OCI-M1 (cell line): Measurements from ENCODE around the gene ORC6.
"Not testable (repeated sequence)": the region's sequence is repeated elsewhere in the genome, so short reads cannot be mapped to it uniquely, and the experiment has no call there.

Experiments
- DNase-seq: peaks from one replicate; lab custom pipeline; 2025; lab: John Stamatoyannopoulos, UW

Gene ORC6, protein sequence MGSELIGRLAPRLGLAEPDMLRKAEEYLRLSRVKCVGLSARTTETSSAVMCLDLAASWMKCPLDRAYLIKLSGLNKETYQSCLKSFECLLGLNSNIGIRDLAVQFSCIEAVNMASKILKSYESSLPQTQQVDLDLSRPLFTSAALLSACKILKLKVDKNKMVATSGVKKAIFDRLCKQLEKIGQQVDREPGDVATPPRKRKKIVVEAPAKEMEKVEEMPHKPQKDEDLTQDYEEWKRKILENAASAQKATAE

DNA sequence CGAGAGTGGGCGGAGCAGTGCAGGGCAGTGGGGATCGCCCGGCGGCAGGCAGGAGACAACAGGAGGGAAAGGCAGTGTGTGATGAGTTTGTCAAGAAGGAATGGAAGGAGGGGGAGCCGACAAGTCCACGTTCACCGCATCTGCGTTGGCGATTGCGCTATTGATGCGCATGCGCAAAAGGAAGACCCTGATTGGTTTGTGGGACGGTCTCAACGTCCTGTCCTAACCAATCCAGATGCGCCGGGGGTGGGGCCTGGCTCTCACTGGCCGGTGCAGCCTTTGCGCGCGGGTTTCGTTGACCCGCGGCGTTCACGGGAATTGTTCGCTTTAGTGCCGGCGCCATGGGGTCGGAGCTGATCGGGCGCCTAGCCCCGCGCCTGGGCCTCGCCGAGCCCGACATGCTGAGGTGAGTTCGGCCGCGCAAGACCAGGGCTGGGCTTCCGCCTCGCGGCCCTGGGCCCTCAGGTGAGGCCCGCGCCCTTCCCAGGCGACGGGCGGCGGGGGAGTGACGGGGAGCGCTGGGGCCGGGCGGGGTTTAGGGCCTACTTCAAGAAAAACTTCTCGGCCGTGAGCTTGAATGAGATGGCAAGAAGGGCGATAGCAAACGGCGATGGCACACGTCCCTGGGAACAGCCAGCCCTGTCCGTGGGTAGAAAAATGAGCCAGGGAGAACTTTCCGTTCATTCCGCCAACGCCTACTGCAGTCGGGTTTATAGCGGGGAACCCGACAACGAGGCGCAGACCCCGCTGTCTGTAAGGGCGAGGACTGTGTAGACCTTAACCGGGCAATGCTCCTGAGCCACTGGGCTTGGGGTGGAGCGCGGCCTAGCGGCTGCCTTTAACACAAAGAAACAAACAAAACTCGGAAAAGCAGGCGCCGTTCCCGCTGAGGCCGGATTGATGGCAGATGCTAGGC lies at the start of gene ORC6:
ORC6 (plus strand) TSS at position 295 of the 916 bp plus-strand sequence; CDS start at position 342, 47 bp downstream.
- DNase-seq, result peak; percentile 97

DNA sequence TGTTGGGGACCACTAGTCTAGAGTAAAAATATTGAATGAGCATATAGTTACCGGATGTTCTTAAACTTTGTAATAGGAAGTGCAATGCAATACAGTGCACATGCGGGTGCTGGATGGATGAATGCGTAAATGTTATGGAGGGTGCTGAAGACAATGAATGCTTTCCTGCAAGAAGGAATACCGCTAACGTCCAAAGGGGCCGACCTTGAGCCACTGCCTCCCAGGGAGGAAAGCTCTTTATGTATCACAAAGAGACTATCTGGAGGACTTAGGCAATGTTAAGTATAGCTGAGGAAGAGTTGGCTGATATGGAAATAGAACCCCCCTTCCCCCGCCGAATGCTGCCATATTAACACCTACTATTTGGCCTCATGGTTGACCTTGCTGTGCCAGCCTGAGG lies 40.8 kb upstream of the ORC6 start:
- no peak for DNase-seq

DNA sequence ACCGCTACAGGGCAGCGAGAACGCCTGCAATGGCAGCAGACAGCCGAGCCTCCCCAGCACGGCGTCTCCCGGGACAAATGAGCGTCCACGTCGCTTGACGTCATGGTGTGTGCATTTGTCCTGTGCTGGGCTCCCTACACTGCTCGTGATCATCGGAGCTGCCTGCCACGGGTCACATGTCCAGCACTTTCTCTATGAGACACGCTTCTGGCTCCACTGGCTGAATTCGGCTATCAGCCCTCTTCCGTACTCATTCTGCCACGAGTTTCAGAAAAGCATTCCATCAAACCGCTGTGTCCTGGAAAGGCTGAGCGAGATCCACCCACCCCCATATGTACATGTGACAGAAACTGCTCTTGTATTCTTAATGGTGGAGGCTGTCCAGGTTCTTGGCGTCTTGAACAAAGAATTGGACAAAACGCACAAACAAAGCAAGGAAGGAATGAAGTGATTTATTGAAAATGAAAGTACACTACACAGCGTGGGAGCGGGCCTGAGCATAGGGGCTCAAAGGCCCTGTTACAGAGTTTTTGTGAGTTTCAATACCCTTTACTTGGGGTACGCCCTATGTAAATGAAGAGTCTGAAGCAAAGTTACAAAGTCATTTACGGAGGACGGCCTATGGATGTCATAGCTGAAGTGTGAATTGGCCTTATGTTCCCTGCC lies 39.7 kb upstream of the ORC6 start:
- DNase-seq, result no peak

DNA sequence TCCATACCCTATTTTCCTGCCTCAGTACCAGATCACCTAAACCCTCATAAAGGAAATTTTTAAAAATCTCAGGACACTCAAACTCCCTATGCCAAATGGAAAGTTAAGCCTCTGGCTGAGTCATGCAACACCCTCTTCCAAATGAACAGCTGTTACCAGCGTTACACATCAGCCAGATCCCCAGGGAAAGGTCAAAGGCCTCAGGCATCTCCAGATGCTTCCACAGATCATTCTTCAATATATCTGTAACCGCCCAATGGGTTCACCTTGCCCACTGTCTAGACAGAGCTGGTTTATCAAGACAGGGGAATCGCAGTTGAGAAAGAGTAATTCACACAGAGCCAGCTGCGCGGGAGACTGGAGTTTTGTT lies 39.2 kb upstream of the ORC6 start:
- no peak for DNase-seq

DNA sequence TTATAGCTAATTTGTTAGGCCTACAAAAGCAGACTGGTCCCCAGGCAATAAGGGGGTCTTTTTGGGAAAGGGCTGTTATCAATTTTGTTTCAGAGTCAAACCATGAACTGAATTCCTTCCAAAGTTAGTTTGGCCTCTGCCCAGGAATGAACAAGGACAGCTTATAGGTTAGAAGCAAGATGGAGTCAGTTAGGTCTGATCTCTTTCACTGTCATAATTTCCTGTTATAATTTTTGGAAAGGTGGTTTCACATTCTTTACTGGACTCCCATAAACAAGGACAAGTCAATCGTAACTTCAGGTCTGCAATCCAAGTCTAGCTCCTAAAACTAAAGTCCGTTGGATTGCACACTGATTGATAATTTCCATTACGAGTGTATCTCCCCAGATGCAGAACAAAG lies 38.2 kb upstream of the ORC6 start:
- no peak for DNase-seq

DNA sequence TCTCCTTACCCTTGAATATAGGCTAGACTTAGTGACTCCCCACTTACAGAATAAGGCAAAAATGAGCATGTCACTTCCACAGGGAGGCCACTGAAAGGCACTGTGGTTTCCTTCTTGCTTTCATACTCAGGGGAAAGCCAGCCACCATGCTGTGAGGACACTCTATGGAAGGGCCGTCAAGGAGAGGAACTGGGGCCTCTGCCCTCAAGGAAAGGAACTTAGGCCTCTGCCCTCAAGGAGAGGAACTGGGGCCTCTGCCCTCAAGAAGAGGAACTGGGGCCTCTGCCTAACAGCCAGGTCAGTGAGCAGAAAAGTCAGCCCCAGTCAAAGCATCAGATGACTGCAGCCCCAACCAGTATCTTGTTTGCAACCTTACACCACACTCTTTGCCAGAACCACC lies 30.5 kb upstream of the ORC6 start:
- peak; percentile 89 for DNase-seq

DNA sequence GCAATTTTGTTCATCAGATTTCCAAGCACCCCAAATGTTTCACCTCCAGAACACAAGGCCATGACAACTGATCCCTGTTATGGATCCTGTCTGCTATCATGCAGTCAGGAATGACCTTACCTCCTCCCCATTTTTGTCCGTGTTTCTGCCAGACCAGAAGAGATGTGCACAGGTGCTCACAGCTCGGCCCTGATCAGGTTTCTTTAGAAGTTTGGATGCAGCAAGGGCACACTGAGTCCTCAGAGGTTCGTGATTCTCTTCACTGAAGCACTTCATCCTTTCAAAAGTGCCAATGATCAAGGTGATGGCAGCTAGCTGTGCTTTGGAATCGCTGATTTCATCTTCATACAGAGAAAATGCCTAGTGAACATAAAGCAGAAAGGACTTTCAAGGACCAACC lies 27.3 kb upstream of the ORC6 start:
- no peak for DNase-seq

DNA sequence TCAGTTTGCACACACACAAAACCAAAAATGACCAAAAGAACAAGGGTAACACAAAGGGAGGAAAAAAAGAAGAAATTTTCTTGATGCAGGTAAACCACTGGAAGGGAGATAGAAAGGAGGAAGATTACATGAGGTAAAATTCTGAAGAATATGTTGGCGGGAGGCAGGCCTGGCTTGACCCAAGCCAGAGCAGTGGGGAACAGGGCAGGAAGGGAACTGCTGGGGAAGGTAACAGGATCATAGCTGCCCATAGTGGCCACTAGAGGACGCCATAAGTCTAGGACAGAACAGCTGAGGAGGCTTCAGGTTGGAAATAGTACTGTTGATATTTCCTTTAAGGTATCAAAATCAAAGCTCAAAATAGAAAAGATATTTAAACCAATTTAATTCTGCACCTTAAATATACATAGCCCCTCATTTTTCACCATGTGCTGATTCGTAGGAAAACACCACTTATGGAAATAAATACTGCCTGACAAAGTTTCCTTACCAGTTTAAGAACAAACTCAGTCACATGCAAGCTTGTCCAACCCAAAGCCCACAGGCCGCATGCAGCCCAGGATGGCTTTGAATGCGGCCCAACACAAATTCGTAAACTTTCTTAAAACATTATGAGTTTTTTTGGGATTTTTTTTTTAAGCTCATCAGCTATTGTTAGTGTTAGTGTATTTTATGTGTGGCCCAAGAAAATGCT lies 16.0 kb upstream of the ORC6 start:
- DNase-seq, result peak; percentile 65

DNA sequence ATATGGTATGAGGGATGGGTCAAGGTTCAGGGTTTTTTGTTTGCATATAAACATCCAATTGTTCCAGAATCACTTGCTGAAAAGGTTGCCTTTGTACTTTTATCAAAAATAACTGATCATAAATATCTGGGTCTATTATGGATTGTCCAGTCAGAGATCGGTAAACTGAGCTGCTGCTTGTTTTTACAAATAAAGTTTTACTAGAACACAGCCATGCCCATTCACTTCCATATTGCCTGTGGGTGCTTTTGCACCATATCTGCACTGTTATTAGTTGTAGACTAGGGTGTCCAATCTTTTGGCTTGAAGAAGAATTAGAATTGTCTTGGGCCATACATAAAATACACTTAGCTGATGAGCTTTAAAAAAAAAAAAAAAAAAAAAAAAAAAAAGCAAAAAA lies 11.5 kb upstream of the ORC6 start:
- not testable (repeated sequence) for DNase-seq

DNA sequence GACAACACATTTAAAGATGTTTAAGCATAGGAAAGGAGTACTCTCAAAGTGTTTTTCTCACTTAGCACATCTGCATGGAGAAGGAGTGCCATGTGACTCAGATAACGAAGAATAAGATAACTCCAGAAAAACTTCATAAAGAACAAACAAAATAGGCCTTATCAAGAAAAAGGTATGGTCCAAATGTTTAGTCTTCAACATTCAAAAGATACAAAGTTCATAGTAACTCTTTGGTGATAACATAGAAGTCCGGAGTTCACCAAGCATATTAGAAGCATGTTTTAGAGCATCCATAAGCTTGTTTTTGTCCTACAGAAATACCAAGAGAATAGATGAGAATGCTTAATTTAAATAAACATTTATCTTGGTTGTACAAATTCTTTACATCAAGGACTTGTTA lies 7.6 kb upstream of the ORC6 start:
- not testable (repeated sequence) for DNase-seq

DNA sequence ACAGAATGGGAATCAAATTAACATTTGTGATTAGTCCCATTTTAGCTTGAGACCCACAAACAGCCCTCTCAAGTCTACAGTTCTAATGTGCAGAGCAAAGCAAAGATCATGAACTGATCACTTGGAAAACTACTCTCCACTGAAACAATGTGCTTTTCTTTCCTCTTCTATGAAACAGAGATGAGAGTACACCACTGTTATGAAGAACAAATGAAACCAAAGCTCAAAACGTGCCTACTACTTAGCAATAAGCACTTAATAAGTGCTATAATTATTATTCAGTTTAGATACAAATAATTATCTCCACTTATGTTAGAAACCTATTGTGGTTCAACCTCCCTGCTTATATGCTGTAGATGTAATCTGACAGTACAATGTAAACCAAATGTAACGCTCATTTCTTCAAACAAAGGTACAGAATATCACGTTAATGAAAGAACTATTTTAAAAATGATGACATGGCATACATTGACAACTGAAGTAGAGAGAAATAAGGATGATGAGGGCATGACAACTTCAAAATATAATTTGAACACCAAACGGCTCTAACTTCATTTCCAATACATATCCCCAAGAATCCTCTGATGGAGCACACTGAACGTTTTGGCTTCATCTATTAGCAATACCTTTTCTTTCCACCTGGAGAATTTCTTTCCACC lies 2.5 kb upstream of the ORC6 start:
- DNase-seq, result no peak

DNA sequence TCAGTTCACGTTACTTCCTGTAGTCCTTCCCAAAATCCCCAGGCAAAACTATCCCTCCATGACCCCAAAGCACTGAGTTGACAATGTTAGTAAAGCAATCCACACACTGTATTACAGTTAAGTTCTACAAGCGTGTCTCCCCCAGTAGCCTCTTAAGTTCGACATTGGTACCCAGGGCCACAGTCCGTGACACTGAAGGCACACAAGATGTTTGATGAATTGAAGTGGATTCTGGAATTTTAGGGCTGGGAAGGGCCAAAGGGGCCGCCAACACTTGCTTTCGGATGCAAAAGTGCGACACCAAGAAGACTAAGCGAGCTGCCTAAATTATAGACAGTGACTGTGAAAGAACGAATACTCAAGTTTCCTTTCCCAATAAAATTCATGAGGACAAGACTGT lies 2.0 kb upstream of the ORC6 start:
- DNase-seq, result no peak

DNA sequence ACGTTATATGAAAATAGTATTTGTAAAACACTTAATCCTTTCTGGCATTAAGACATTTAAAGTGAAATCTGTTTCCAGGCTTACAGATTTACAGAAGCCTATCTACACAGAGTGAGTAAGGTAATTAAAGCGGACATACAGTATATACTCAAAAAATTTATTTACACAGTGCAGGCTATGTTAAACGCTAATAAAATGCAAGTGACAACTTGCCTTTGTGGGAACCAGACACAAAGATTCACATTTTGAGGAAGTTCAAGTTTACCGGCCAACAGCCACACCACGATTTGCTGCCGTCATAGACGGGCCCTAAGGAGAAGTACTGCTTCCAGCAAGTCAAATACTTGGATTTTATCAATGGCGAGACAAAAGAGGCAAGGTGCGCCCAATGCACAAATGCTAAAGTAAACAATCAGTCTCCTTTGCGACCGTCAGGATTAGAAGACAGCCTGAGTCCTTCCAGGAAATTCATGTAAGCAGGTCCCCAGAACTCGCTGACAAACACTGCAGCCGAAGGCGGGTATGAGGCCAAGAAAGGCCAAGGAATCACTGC lies 1.3 kb upstream of the ORC6 start:
- peak; percentile 86 for DNase-seq

DNA sequence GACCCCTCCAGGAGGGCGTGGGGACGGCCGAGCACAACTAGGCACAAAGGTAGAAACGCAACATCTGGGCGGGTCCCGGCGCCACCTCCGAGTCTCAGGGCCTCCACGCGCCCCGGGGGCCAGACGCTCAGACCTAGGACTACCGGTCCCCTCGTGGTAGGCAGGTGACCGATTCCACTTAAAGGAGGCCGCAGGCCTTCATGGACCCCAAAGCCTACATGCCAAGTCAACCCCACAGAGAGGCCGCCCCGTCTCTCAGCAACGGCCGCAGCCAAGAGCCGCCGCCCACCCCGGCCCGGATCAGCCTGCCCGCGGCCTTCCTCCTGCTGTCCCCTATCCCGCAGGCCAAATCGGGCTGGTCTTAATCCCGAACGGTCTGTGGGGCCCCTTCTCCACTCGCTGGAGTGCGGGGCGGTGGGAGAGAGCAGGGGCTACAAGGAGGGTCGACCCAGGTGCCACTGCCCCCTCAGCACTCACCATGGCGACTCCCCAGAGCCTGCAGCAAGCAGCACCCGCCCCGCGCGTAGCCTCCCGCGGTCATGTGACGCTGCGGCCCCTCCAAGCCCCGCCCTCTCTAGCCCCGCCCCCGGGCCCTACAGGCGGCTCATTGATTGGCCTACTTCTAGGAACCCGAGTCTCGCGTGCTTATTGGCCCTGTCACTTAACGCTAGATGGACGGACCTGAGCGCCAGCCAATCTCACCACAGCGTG lies 650 bp upstream of the ORC6 start, which contains the start of gene VPS35:
VPS35 (minus strand) TSS at position 525 of the 711 bp plus-strand sequence; CDS start at position 480, 45 bp downstream.
- DNase-seq, result peak; percentile 97

DNA sequence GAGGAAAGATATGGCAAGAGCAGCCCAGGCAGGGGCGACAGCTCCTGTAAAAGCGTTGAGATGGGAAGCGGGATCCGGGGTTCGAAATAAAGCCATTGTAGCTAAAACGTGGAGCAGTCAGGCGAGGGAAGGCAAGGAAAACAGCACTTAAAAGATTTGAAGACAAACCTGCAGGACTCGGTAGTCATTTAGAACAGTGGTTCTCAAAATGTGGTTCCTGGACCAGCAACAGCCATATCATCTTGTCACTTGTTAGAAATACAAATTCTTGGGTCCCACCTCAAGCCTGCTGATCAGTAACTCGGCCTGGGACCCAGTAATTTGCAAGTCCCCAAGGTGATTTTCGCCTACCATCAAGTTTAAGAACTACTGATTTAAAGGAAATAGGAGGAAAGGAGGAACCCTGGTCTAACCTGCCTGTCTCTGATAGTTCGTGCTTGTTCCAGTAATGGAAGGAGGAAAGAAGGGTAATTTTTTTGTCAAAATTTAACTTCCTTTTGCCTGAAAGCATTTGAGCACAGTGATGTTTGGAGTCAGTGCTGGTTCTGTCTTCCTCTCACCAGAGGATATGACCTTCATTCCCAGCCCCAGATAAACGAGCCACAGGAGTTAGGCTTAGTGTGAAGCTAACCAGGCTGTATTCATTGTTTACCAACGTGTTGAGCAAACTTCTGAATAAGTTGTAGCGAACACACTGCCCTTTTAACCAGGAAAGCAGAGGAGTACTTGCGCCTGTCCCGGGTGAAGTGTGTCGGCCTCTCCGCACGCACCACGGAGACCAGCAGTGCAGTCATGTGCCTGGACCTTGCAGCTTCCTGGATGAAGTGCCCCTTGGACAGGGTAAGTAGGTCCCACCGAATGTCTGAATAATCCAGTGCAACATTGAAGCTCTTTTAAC lies 1.1 kb downstream of the ORC6 start:
- no peak for DNase-seq

DNA sequence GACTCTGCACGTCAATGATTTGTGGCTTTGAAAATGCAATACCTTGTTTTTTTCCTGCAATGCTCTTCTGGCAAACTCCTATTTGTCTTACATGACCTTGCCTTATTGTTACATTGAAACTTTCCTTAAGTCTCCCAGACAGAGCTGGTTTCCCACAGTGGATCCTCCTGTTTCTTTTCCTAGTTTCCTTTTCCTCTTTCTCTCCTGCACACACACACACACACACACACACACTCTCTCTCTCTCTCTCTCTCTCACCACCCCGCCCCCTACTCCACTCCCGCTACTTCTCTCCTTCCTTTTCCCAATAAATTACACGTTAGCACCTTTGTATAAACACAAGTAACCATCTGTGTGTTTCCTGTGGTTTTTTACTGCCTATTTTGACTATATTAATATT lies 2.3 kb downstream of the ORC6 start:
- DNase-seq, result no peak

DNA sequence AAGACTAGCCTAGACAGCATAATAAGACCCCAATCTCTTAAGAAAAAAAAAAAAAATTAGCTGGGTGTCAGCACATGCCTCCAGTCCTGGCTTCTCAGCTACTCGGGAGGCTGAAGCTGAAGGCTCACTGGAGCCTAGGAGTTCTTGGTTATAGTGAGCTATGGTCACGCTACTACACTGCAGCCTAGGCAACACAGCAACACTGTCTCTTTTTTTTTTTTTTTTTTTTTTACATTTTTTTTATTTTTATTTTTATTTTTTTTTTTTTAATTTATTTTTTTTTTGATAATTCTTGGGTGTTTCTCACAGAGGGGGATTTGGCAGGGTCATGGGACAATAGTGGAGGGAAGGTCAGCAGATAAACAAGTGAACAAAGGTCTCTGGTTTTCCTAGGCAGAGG lies 4.1 kb downstream of the ORC6 start:
- no peak for DNase-seq

DNA sequence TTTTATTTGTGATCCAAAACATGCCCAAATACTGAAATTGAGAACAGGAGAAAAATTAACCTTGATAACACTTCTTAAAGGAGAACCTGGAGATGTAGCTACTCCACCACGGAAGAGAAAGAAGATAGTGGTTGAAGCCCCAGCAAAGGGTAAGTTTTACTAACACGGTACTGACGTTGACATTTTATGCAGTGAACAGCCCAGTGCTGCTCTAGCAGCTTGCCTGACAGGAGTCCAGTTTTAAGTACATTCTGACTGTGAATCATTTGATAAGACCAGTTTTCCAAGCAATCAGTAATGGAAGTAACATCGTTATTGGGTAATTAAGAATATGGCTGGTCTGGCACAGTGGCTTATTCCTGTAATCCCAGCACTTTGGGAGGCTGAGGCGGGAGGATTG lies 6.5 kb downstream of the ORC6 start:
- DNase-seq, result no peak

DNA sequence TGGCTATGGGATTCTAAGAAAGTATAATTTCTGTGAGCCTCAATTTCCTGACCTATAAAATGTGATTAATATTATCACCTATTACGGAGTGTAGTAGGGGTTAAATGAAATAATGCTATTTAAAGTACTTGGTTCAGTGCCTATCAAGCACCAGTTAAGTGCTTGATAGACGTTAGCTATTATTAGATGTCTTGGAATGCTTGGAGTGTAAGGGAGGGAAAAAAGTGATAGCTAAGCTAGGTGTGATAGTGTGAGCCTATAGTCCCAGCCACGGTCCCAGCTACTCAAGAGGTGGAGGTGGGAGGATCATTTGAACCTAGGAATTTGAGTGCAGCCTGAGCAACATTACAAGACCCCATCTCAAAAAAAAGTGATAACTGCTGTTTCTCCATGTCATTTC lies 7.5 kb downstream of the ORC6 start:
- no peak for DNase-seq

DNA sequence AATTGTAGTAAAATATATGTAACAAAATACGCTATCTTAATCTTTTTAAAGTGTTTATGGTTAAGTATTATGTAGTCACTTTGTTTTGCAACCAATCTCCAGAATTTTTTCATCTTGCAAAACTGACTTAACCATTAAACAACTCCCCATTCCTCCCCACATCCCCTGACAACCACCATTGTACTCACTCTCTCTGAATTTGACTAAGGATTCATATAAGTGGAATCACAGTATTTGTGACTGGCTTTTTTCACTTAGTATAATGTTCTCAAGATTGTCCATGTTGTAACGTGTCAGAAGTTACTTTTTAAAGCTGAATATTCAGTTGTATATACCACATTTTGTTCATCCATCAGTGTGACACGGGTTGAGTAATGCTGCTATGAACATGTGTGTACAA lies 10.6 kb downstream of the ORC6 start:
- DNase-seq, result no peak
